ENCODE measurements around the gene PTPN7.

- no peak for TF ChIP-seq NR3C1 (IDR thresholded peaks at IDR 0.05)
- TF ChIP-seq, protein P1, sequence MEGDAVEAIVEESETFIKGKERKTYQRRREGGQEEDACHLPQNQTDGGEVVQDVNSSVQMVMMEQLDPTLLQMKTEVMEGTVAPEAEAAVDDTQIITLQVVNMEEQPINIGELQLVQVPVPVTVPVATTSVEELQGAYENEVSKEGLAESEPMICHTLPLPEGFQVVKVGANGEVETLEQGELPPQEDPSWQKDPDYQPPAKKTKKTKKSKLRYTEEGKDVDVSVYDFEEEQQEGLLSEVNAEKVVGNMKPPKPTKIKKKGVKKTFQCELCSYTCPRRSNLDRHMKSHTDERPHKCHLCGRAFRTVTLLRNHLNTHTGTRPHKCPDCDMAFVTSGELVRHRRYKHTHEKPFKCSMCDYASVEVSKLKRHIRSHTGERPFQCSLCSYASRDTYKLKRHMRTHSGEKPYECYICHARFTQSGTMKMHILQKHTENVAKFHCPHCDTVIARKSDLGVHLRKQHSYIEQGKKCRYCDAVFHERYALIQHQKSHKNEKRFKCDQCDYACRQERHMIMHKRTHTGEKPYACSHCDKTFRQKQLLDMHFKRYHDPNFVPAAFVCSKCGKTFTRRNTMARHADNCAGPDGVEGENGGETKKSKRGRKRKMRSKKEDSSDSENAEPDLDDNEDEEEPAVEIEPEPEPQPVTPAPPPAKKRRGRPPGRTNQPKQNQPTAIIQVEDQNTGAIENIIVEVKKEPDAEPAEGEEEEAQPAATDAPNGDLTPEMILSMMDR (IDR thresholded peaks at IDR 0.05), result no peak
- TF ChIP-seq, protein P2, sequence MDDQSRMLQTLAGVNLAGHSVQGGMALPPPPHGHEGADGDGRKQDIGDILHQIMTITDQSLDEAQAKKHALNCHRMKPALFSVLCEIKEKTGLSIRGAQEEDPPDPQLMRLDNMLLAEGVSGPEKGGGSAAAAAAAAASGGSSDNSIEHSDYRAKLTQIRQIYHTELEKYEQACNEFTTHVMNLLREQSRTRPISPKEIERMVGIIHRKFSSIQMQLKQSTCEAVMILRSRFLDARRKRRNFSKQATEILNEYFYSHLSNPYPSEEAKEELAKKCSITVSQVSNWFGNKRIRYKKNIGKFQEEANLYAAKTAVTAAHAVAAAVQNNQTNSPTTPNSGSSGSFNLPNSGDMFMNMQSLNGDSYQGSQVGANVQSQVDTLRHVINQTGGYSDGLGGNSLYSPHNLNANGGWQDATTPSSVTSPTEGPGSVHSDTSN (IDR thresholded peaks at IDR 0.05), result no peak
- TF ChIP-seq ZNF302 (CRISPR knock-in tag; IDR thresholded peaks at IDR 0.05), result no peak
- TF ChIP-seq SMC3 (IDR thresholded peaks at IDR 0.05), result no peak
- TF ChIP-seq NFE2L2 (conservative IDR thresholded peaks at IDR 0.05; ENCODE audit: low read length), result no peak
- TF ChIP-seq KDM1A (IDR thresholded peaks at IDR 0.05; ENCODE audit: low read depth), result no peak
- no peak for TF ChIP-seq ESRRA (IDR thresholded peaks at IDR 0.05; ENCODE audit: borderline replicate concordance, low read length)
- no peak for TF ChIP-seq BHLHE40 (IDR thresholded peaks at IDR 0.05; ENCODE audit: low read depth, low read length)
These were observed 39.4 kb downstream of the PTPN7 start for GRCh38 chr1:202121006-202121405.
